ENCODE measurements around the gene GPRIN2. TPM values are rescaled to one million over a fixed set of nuclear protein-coding genes. Genes with fewer than 3 reads are reported as not detected.

Gene GPRIN2
- total RNA-seq, 1 experiment from 2014 or later = not detected

- DNase-seq (ENCODE audit: low read depth) = no peak
Measured at GRCh38 chr10:46549171-46550075, 7.0 kb downstream of the GPRIN2 start.

DNA sequence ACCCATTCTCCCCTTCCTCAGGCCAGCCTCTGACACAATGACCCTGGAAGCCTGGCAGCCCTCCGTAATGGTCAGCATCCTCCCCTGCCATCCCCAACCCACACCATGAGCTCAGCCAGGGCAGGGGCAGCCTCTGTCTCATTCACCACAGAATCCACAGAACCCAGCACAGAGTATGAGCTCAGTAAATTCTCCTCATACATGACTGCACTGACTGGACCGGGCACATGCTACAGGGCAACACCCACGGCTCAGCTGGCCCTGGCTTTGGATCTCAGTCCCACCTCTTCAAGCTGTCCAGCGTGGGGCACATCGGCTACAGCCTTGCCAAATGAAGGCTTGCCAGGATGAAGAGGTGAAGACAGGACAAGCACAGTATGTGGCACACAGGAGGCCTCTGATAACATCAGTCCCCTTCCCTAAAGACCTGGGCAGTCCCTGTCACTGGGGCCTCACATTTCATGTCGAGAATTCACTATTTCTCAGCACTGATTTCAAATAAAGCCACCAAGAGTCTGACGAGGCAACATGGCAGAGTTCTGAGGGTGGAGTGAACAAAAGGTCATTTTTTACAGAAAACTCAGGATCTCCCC, 7.9 kb downstream of the GPRIN2 start:
- DNase-seq (ENCODE audit: low read depth) = no peak

DNA sequence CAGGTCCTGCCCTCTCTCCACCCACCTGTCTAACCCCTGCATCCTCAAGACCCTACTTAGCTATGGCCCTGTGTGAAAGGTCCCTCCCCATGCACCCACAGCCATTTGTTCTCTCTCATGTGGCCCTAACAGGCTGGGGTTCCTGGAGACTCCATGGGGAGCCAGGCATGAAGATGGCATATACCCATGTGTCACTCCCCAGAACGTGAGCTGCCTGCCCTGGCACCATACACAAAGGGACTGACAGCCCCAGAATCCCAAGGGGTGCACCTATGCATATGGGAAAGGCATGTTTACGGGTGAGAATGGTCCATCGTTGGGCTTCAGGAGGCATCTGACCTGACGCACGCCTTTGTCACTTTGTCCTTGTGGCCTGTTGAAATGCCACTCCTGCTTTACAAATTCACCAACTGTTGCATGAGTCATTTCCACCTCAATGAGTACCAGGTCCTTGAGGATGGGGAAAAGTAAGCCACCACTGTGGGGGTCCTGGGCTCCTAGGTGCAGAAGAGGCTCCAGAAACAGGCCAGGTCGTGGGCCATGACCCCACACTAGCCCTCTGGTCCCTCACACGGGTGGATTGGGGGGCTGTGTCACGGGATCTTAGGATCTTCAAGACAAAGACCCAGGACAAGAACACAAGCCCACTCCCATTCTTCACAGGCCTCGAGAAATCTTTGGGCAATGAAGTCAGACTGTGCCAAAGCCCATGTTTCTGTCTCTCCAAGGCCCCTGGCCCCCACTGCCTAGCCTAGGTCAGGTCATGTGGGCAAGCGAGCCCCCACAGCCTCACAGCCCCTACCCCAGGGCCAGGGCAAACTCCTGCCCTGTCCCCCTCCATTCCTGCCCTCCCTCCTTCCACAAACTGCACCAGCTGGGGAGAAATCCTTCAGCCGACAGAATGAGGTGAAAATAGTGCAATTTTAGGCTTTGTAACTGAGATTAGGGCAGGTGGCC, 8.6 kb downstream of the GPRIN2 start:
- DNase-seq (ENCODE audit: low read depth) = no peak

- DNase-seq (ENCODE audit: low read depth) = no peak
Measured at GRCh38 chr10:46546591-46547540, 9.6 kb downstream of the GPRIN2 start.

- no peak for DNase-seq (ENCODE audit: low read depth)
Measured at GRCh38 chr10:46545861-46546590, 10.4 kb downstream of the GPRIN2 start.

- DNase-seq (ENCODE audit: low read depth) = no peak
Measured at GRCh38 chr10:46544989-46545791, 11.3 kb downstream of the GPRIN2 start.

DNA sequence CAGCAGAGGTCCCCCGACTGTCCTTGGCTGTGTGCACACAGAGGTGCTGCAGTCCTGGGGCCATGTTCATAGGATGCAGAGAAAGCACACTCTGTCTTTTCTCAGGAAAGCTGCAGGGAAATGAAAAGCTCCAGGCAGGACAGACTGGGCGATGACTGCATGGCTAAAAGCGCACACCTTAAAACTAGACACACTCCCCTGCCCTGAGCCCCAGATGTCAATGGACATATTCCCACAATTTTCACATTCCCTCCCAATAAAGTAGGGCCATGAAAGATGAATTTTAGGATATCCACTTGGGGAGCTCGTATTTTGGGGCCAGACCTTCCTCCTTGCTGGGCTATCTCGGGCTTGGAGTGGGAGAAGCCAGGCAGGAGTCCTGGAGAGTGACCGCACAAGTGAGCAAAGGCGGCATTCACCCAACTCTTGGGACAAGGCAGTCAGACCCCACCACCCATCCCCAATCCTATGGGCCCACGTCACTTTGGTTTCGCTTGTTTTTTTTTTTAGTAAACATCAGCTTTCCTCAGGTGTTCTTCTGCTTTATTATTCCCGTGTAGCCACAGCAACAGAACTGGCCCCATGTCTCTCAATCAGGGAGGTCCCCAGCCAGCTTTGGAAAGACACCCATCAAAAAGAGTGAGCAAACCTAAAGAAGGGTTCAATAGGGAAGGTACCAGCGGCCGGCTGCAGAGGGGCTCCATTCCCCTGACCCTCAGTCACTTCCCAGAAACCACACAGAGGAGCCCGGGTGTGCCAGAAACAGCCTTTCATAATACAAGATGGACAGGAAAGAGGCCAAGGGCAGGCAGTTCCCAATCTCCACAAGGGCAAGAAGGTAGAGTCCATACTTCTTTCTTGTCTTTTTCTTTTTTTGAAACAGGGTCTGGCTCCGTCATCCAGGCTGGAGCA, 12.7 kb downstream of the GPRIN2 start:
- DNase-seq (ENCODE audit: low read depth) = no peak

DNA sequence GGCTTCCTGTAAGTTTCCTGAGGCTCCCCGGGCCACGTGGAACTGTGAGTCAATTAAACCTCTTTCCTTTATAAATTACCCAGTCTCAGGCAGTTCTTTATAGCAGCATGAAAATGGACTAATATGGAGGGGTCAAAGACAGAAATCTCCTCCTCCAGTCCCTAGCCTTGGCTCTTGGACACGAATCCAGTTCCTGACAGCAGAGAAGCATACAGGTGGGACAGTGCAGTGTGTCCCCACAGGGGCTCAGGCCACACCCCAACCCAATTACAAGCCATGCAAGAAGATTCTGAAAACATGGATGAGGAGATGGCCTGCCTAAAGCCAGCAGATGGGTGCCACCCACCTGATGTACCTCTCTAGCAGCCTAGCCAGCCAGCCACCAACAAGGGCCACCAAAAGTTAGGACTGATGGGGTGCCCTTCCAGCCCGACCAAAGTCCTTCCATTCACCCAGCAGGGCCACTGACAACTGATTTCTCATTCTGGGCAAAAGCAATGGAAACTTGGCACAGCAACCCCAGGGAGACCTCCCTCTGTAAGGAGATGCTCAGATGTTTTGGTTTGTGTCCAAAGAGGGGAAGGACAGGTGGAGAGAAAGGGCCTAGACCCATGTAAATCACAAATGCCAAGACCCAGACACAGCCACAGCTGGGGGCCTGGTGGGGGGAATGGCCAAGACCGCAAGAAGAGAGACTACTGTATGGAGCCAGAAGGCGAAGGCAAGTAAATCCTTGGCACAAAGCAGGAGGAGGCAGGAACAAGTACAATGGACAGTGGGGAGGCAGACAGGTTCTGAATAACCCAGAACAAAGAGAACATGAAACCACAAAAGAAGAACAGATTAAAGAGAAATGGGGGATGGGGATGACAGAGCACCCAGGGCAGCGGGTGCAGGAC, 13.6 kb downstream of the GPRIN2 start:
- DNase-seq (ENCODE audit: low read depth) = no peak

DNA sequence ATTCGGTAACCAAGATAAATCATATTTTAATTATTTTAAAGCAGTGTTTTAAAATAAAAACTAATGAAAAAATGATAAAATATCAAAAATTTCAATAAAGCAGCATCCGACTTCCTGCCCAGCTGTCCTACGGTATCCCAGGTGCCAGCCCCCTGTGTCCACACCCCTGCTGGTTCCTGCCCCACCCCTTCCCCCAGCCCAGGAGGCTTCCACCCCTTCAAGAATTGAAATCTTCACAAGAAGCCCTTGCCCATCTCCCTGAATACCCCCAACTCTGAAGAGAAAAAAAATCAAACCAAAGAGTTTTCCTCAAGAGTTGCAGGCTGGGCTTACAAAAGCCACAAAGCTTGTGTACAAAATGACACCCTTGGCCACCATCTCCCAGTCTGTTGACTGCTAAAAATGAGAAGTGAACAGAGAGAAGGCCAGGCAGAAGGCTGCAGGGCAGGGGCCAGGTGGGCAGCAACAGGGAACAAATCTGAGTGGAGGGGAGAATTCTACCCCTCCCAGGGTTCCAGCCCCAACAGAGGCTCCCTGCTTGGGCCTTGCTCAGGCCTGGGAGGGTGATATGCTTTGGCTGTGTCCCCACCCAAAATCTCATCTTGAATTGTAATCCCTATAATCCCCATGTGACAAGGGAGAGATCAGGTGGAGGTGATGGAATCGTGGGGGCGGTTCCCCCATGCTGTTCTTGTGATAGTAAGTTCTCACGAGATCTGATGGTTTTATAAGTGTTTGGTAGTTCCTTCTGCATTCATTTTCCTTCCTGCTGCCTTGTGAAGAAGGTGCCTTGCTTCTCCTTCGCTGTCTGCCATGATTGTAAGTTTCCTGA, 14.5 kb downstream of the GPRIN2 start:
- no peak for DNase-seq (ENCODE audit: low read depth)

- DNase-seq (ENCODE audit: low read depth) = no peak
Measured at GRCh38 chr10:46541017-46541661, 15.3 kb downstream of the GPRIN2 start.

DNA sequence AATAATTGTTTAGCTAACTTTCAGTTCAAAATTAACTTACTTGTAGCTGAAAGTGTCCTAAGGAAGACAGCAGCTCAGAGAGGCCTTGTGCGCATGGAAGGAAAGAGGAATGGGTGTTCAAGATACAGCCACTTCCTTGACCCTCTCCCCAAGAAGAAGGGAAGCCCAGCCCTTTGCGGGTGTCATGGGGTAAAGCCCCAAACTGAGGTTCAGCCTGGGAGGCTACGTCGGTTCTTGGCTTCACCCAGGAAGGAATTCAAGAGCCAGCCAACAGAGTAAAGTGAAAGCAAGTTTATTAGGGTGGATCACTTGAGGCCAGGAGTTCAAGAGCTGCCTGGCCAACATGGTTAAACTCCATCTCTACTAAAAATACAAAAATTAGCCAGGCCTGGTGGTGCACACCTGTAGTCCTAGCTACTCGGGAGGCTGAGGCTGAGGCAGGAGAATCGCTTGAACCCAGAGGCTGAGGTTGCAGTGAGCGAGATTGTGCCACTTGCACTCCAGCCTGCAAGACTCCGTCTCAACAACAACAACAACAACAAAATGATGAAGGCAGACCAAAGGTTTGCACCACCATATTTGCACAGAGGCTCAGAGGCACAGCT, 15.9 kb downstream of the GPRIN2 start:
- no peak for DNase-seq (ENCODE audit: low read depth)

- no peak for DNase-seq (ENCODE audit: low read depth)
Measured at GRCh38 chr10:46539596-46540411, 16.7 kb downstream of the GPRIN2 start.

- DNase-seq (ENCODE audit: low read depth) = no peak
Measured at GRCh38 chr10:46538717-46539426, 17.6 kb downstream of the GPRIN2 start.

- DNase-seq (ENCODE audit: low read depth) = no peak
Measured at GRCh38 chr10:46538155-46538554, 18.3 kb downstream of the GPRIN2 start.
